HL-60/S4 (cell line): ENCODE measurements around the gene SMAD3.
"Not testable (repeated sequence)": the region's sequence is repeated elsewhere in the genome, so short reads cannot be mapped to it uniquely, and the experiment has no call there.

Experiments used
- in situ Hi-C: fragments of 300-500 bp; cut with MboI; formaldehyde crosslinking; loops from 2 replicates; pipeline ENCODE4 v1.14.3; 2022; ENCODE audit warnings: low sequenced_read_pairs

The SMAD3 gene

GRCh38 chr15:67062369-67062985 is 2.9 kb upstream of the SMAD3 start:
- in situ Hi-C loops, result no loop called here

- in situ Hi-C loops, result no loop called here
Observed at GRCh38 chr15:67063689-67064606, 1.5 kb upstream of the SMAD3 start.

GRCh38 chr15:67064607-67065530 is 533 bp upstream of the SMAD3 start:
- in situ Hi-C loops, result no loop called here

- in situ Hi-C loops, result no loop called here
Observed at GRCh38 chr15:67066041-67066958, 898 bp downstream of the SMAD3 start.

GRCh38 chr15:67066959-67067853 is 1.8 kb downstream of the SMAD3 start:
- in situ Hi-C loops, result no loop called here

- in situ Hi-C loops, result no loop called here
Observed at GRCh38 chr15:67067930-67068551, 2.6 kb downstream of the SMAD3 start.

- in situ Hi-C loops, result no loop called here
Observed at GRCh38 chr15:67068710-67069400, 3.5 kb downstream of the SMAD3 start.

- in situ Hi-C loops, result no loop called here
Observed at GRCh38 chr15:67070150-67070549, 4.7 kb downstream of the SMAD3 start.

GRCh38 chr15:67070892-67071664 is 5.7 kb downstream of the SMAD3 start:
- in situ Hi-C loops, result no loop called here

- in situ Hi-C loops, result no loop called here
Observed at GRCh38 chr15:67072442-67072841, 7.0 kb downstream of the SMAD3 start.

- in situ Hi-C loops, result no loop called here
Observed at GRCh38 chr15:67072958-67073357, 7.6 kb downstream of the SMAD3 start.

- in situ Hi-C loops, result no loop called here
Observed at GRCh38 chr15:67074886-67075229, 9.5 kb downstream of the SMAD3 start.

- in situ Hi-C loops, result not testable (repeated sequence)
Observed at GRCh38 chr15:67075555-67076135, 10.2 kb downstream of the SMAD3 start.

GRCh38 chr15:67076147-67076843 is 10.9 kb downstream of the SMAD3 start:
- in situ Hi-C loops, result no loop called here

GRCh38 chr15:67077641-67078215 is 12.3 kb downstream of the SMAD3 start:
- in situ Hi-C loops, result no loop called here

- in situ Hi-C loops, result no loop called here
Observed at GRCh38 chr15:67079361-67079760, 14.0 kb downstream of the SMAD3 start.
